Type B pancreatic cell (in vitro differentiated cells): Measurements from ENCODE around the gene KCTD13. TPM values are rescaled to one million over a fixed set of nuclear protein-coding genes. Genes with fewer than 3 reads are reported as not detected.

Experiments
- DNase-seq: peaks from one replicate; pipeline ENCODE4 v3.0.0; 2021; ENCODE audit warnings: mixed read lengths; ENCODE audit not compliant: unreplicated experiment; ENCODE audit errors: extremely low spot score
- H3K27ac Mint-ChIP-seq: 2 replicates; pipeline ENCODE4 v1.8.0; 2021; ENCODE audit warnings: mild to moderate bottlenecking, mixed read lengths
- H3K27me3 Mint-ChIP-seq: 2 replicates; pipeline ENCODE4 v1.8.0; 2021; ENCODE audit warnings: mixed read lengths
- H3K36me3 Mint-ChIP-seq: 2 replicates; pipeline ENCODE4 v1.8.0; 2021; ENCODE audit warnings: mixed read lengths
- H3K4me1 Mint-ChIP-seq: one replicate; pipeline ENCODE4 v1.8.0; 2021; ENCODE audit warnings: mixed read lengths; ENCODE audit not compliant: unreplicated experiment
- H3K4me3 Mint-ChIP-seq: 2 replicates; pipeline ENCODE4 v1.8.0; 2021; ENCODE audit warnings: mild to moderate bottlenecking, mixed read lengths
- H3K9me3 Mint-ChIP-seq: 2 replicates; pipeline ENCODE4 v1.8.0; 2021; ENCODE audit warnings: mixed read lengths
- CTCF ChIP-seq: fragments of 200-600 bp; sonication (generic); conservative IDR thresholded peaks from 2 replicates; pipeline ENCODE4 v1.5.0; 2021; ENCODE audit warnings: antibody characterized with exemption, mild to moderate bottlenecking
- total RNA-seq: library from RNA; stranded (reverse); gene quantifications from 2 replicates; pipeline ENCODE4 v1.2.1, GENCODE V29; 2021; ENCODE audit warnings: low replicate concordance

KCTD13 gene
- total RNA-seq, 1 donor from 2014 or later = 20.6 TPM

- Mint-ChIP-seq H3K27ac (peak overlapping the region; percentile 73), H3K9me3 (peaks cover 5% of the 10 kb centered on the region), H3K4me1 (peaks cover 29% of the 10 kb centered on the region)
These were observed 47.0 kb upstream of the KCTD13 start for GRCh38 chr16:29972992-29973383.

GRCh38 chr16:29972500-29972899 lies 46.5 kb upstream of the KCTD13 start:
- H3K36me3 Mint-ChIP-seq = peaks cover 28% of the 10 kb centered on the region
- peaks cover 5% of the 10 kb centered on the region for H3K9me3 Mint-ChIP-seq
- TF ChIP-seq CTCF = no peak
- H3K4me1 Mint-ChIP-seq = peaks cover 29% of the 10 kb centered on the region
- no peak overlapping the region for H3K4me3 Mint-ChIP-seq
- no peak for DNase-seq
- H3K27me3 Mint-ChIP-seq = no peaks in the 10 kb centered on the region
- no peak overlapping the region for H3K27ac Mint-ChIP-seq

More at GRCh38 chr16:29972992-29973383, 47.0 kb upstream of the KCTD13 start:
- Mint-ChIP-seq H3K36me3 (peaks cover 28% of the 10 kb centered on the region), H3K4me3 (peak overlapping the region; percentile 93), H3K27me3 (no peaks in the 10 kb centered on the region)
- DNase-seq = no peak
- TF ChIP-seq CTCF = no peak

- peaks cover 5% of the 10 kb centered on the region for H3K9me3 Mint-ChIP-seq
- TF ChIP-seq CTCF = no peak
- no peak overlapping the region for H3K4me3 Mint-ChIP-seq
- no peak for DNase-seq
- peaks cover 19% of the 10 kb centered on the region for H3K4me1 Mint-ChIP-seq
- no peaks in the 10 kb centered on the region for H3K27me3 Mint-ChIP-seq
- no peak overlapping the region for H3K27ac Mint-ChIP-seq
- peaks cover 28% of the 10 kb centered on the region for H3K36me3 Mint-ChIP-seq
These were observed 45.3 kb upstream of the KCTD13 start for GRCh38 chr16:29971304-29971703.

- H3K9me3 Mint-ChIP-seq = peaks cover 3% of the 10 kb centered on the region
- DNase-seq = no peak
- TF ChIP-seq CTCF = no peak
- H3K27ac Mint-ChIP-seq = no peak overlapping the region
- peaks cover 18% of the 10 kb centered on the region for H3K36me3 Mint-ChIP-seq
- no peaks in the 10 kb centered on the region for H3K27me3 Mint-ChIP-seq
- no peak overlapping the region for H3K4me3 Mint-ChIP-seq
- peaks cover 6% of the 10 kb centered on the region for H3K4me1 Mint-ChIP-seq
These were observed 42.2 kb upstream of the KCTD13 start for GRCh38 chr16:29968205-29968604.

GRCh38 chr16:29963021-29963743 lies 37.2 kb upstream of the KCTD13 start:
- Mint-ChIP-seq H3K27ac (peak overlapping the region; percentile 95), H3K36me3 (no peaks in the 10 kb centered on the region), H3K4me3 (peak overlapping the region; percentile 94), H3K4me1 (peaks cover 11% of the 10 kb centered on the region), H3K27me3 (no peaks in the 10 kb centered on the region), H3K9me3 (no peaks in the 10 kb centered on the region)
- no peak for DNase-seq
- TF ChIP-seq CTCF = no peak
